ENCODE data around the gene LSM10.

- no peak for TF ChIP-seq ZNF384 (IDR thresholded peaks at IDR 0.05)
- no peak for TF ChIP-seq TARDBP (IDR thresholded peaks at IDR 0.05)
- no peak for TF ChIP-seq FOXM1 (IDR thresholded peaks at IDR 0.05; ENCODE audit: borderline replicate concordance)
- TF ChIP-seq L3MBTL2 (conservative IDR thresholded peaks at IDR 0.05), result no peak
- TF ChIP-seq ELF4 (IDR thresholded peaks at IDR 0.05), result no peak
- no peak for TF ChIP-seq FOXK2 (IDR thresholded peaks at IDR 0.05)
- no peak for TF ChIP-seq SP1 (IDR thresholded peaks at IDR 0.05)
- TF ChIP-seq NFRKB (IDR thresholded peaks at IDR 0.05), result no peak
- TF ChIP-seq HDGF (IDR thresholded peaks at IDR 0.05; ENCODE audit: borderline replicate concordance), result no peak
- TF ChIP-seq SUZ12 (IDR thresholded peaks at IDR 0.05), result no peak
- TF ChIP-seq FOXA1 (IDR thresholded peaks at IDR 0.05), result no peak
- TF ChIP-seq BHLHE40 (IDR thresholded peaks at IDR 0.05; ENCODE audit: borderline replicate concordance), result no peak
These were observed 14.5 kb downstream of the LSM10 start for GRCh38 chr1:36383240-36383639.

Data from HEK293T (cell line).